GM19324 (cell line): ENCODE measurements around the gene EMILIN3.
A peak's percentile ranks its signal among the peaks of the same experiment; 100 is the strongest.
"Not testable (repeated sequence)": the region's sequence is repeated elsewhere in the genome, so short reads cannot be mapped to it uniquely, and the experiment has no call there.

Experiments
- ATAC-seq: cut with Tn5 transposase; IDR thresholded peaks from one replicate; pipeline ENCODE4 v1.9.1; 2021; ENCODE audit warnings: mild to moderate bottlenecking, moderate library complexity; ENCODE audit not compliant: unreplicated experiment, low FRiP score

EMILIN3 gene

GRCh38 chr20:41327178-41327577 lies 39.4 kb downstream of the EMILIN3 start:
- no peak for ATAC-seq

GRCh38 chr20:41320976-41321375 lies 45.6 kb downstream of the EMILIN3 start:
- no peak for ATAC-seq

- ATAC-seq: no peak
These were observed 46.2 kb downstream of the EMILIN3 start for GRCh38 chr20:41320441-41320840.

- no peak for ATAC-seq
These were observed 48.4 kb downstream of the EMILIN3 start for GRCh38 chr20:41318271-41318649.

- peak; percentile 97 for ATAC-seq
These were observed 48.9 kb downstream of the EMILIN3 start, which contains the start of gene ZHX3 for GRCh38 chr20:41317546-41318270. TSS of gene ZHX3 (minus strand) at chr20:41317731. CDS start at chr20:41204916, 112,815 bp downstream.

GRCh38 chr20:41316602-41317545 lies 49.7 kb downstream of the EMILIN3 start:
- peak; percentile 65 for ATAC-seq

GRCh38 chr20:41316051-41316450 lies 50.6 kb downstream of the EMILIN3 start:
- no peak for ATAC-seq

- ATAC-seq: no peak
These were observed 52.2 kb downstream of the EMILIN3 start for GRCh38 chr20:41314386-41314785.

- not testable (repeated sequence) for ATAC-seq
These were observed 54.6 kb downstream of the EMILIN3 start for GRCh38 chr20:41312009-41312408.
